Measurements from ENCODE around the gene KRTAP2-1.
"Not testable (repeated sequence)": the region's sequence is repeated elsewhere in the genome, so short reads cannot be mapped to it uniquely, and the experiment has no call there.

KRTAP2-1 gene

GRCh38 chr17:41013606-41014005 lies 33.5 kb downstream of the KRTAP2-1 start:
- no peak for DNase-seq (ENCODE audit: low read depth in 1 of 2, low spot score in 1 of 2)

GRCh38 chr17:41013181-41013580 lies 33.9 kb downstream of the KRTAP2-1 start:
- no peak for DNase-seq (ENCODE audit: low read depth in 1 of 2, low spot score in 1 of 2)

DNA sequence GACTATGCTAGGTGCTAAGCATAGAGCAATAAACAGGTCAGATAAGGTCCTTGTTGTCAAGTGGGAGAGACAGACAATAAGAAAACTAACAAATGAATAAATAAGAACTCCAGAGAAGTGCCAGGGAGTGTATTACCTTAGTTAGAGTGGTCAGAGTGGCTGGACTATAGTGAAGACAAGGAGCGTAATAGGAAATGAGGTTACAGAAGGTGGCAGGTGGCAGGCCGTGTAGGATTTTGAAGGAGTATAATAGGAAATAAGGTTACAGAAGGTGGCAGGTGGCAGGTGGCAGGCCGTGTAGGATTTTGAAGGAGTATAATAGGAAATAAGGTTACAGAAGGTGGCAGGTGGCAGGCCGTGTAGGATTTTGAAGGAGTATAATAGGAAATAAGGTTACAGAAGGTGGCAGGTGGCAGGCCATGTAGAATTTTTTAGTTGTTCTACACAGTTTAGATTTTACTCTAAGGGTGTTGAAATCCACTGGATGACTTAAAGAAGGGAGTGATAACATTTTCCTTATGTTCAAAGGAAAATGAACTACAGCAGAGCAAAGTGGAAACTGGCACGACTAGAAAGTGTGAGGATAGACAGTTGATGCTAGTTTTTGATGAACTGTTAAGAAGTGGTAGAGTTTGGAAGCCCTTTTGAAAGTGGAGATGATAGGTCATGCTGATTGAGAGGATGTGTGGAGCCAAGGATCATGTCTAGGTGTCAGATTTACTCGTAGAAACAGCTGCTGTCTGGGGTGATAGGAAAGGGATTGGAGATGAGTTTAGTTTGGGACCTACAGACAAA lies 34.6 kb downstream of the KRTAP2-1 start:
- DNase-seq (ENCODE audit: low read depth in 1 of 2, low spot score in 1 of 2) = no peak

DNA sequence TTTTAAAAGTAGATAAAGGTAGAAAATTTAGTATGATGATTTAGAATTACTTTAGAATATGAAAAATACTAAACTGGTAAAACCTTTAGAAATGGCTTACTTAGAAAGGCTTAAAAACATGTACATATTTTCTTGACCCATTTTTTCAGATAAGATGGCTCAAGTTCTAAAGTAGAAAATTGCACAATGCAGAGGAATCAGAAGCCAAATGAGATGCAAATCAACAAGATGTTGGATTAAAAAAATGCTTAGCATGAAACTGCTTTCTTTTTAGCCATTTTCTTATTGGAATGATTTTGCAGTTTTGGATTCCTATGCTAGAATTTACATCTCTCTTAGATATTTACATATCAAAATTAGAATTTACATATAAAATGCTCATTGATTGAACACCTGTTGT lies 36.7 kb downstream of the KRTAP2-1 start:
- DNase-seq (ENCODE audit: low read depth in 1 of 2, low spot score in 1 of 2) = no peak

- no peak for DNase-seq (ENCODE audit: low read depth in 1 of 2, low spot score in 1 of 2)
Observed at GRCh38 chr17:41009936-41010335, 37.2 kb downstream of the KRTAP2-1 start.

- DNase-seq (ENCODE audit: low read depth in 1 of 2, low spot score in 1 of 2) = no peak
Observed at GRCh38 chr17:41009301-41009760, 37.8 kb downstream of the KRTAP2-1 start.

DNA sequence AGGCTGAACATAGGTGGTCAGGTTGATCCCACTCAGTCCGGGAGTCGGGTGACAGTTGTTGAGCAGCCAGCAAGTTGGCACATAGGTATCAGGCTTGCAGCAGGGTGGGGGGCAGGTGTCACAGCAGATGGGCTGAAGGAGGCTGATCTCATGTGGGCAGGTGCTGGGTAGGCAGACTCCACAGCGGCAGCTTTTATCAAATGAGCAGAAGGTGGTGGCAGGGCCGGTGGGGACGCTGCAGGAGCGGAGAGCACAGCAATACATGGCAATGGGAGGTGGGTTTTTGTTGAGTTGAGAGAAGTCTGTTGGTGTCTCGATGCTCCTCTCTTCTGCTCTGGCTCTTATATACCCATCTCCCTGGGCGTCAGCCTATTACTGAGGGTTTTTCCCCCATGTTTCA lies 38.3 kb downstream of the KRTAP2-1 start, which contains the start of gene KRTAP3-1:
Gene KRTAP3-1 (minus strand): TSS at position 318 of the 400 bp plus-strand sequence. CDS start 54 bp downstream, at position 264.
- no peak for DNase-seq (ENCODE audit: low read depth in 1 of 2, low spot score in 1 of 2)

DNA sequence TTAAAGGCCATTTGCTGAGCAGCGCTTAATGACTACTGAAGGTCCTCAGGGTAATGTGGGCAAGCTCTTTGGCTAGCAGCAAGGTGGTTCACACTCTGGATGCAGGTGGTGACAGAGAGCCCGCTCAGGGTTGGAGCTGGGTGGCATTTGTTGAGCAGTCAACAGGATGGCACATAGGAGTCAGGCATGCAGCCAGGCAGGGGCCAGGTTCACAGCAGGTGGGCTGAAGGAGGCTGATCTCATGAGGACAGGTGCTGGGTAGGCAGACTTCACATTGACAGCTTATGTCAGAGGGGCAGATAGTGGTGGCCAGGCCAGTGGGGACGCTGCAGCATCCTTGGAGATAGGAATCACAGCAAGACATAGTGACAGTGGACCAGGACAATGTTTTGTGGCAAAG lies 42.7 kb downstream of the KRTAP2-1 start:
- DNase-seq (ENCODE audit: low read depth in 1 of 2, low spot score in 1 of 2) = no peak

DNA sequence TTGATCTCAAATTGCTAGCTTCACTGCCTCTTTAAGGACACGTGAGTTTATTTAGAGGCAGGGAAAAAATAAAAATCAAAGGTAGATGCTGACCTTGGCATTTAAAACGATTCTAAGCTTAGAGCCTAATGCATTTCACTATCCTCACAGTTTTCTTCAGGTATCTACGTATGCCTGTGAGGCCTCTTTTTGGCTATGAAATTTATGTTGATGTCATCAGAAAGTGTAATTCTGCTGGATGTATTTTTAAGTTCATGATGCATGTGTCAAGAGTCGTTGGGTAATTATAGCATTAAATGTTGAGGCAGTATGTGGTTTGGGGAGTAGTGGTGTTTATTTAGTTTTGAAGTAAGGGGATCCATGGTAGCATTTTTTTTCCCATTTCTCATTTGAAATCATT lies 43.2 kb downstream of the KRTAP2-1 start:
- DNase-seq (ENCODE audit: low read depth in 1 of 2, low spot score in 1 of 2) = no peak

DNA sequence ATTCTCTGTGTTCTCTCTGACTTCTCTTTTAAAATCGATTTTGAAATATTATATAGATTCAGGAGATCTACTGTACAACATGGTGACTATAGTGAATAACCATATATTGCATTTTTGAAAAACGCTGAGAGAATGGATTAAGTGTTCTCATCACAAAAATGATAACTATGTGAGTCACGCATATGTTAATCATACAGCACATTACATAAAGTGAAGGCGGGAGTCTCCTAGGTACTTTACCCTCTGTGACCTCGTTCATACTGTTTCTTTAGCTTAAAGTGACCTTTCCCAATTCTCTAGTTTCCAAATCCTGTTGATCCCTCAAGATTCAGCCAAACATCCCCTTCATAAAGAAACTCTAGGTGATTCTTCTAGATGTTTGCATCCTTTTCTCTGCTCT lies 44.3 kb downstream of the KRTAP2-1 start:
- no peak for DNase-seq (ENCODE audit: low read depth in 1 of 2, low spot score in 1 of 2)

GRCh38 chr17:41001795-41002194 lies 45.3 kb downstream of the KRTAP2-1 start:
- no peak for DNase-seq (ENCODE audit: low read depth in 1 of 2, low spot score in 1 of 2)

GRCh38 chr17:40999563-40999962 lies 47.6 kb downstream of the KRTAP2-1 start, which contains the start of gene KRTAP3-2:
Gene KRTAP3-2 (minus strand): TSS chr17:40999906. CDS start chr17:40999853, 53 bp downstream.
- DNase-seq (ENCODE audit: low read depth in 1 of 2, low spot score in 1 of 2) = not testable (repeated sequence)

GRCh38 chr17:40997361-40997760 lies 49.8 kb downstream of the KRTAP2-1 start:
- no peak for DNase-seq (ENCODE audit: low read depth in 1 of 2, low spot score in 1 of 2)

- DNase-seq (ENCODE audit: low read depth in 1 of 2, low spot score in 1 of 2) = no peak
Observed at GRCh38 chr17:40996829-40997228, 50.3 kb downstream of the KRTAP2-1 start.

All from activated T-helper 1 cell treated with anti-CD3 and anti-CD28 coated beads, Interleukin-2, amount 50 U/mL, for 16 hours (primary cell).